Measurements from ENCODE around the gene TMEM86B. TPM values are rescaled to one million over a fixed set of nuclear protein-coding genes. Genes with fewer than 3 reads are reported as not detected.
A peak's percentile ranks its signal among the peaks of the same experiment; 100 is the strongest.

TMEM86B gene
- total RNA-seq, 6 experiments from 2014 or later, result 8.8 to 22.2 (median 14.0) TPM

DNA sequence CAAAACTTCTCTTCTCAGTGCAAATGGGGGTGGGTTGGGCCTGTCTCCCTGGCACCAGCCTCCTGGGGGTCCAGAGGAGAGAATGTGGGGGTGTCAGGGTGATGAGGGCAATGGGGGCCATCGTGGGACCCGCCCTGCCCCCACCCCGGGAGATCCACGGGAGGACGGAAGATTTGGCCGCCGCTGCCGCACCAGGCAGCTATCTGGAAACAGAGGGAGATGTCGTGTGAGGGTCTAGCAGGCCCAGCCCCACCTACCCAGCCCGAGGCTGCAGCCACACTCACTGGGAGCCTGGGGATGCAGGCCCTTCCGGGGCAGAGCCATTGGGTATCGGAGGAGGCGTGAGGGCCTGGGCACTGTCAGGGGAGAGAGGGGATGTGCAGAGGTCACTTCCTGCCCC is 1.8 kb upstream of the TMEM86B start:
- no peak for DNase-seq
- H3K27ac ChIP-seq, result no peak overlapping the region
- intact Hi-C loops (cut with DNase I), result no loop called here
- H3K4me3 ChIP-seq, result no peak overlapping the region
- no peaks in the 10 kb centered on the region for H3K9me3 ChIP-seq
- H3K4me1 ChIP-seq, result peaks cover 0 to 13% (median 5%) of the 10 kb centered on the region in 4 donors
- no peak for ATAC-seq
- TF ChIP-seq, protein P1, sequence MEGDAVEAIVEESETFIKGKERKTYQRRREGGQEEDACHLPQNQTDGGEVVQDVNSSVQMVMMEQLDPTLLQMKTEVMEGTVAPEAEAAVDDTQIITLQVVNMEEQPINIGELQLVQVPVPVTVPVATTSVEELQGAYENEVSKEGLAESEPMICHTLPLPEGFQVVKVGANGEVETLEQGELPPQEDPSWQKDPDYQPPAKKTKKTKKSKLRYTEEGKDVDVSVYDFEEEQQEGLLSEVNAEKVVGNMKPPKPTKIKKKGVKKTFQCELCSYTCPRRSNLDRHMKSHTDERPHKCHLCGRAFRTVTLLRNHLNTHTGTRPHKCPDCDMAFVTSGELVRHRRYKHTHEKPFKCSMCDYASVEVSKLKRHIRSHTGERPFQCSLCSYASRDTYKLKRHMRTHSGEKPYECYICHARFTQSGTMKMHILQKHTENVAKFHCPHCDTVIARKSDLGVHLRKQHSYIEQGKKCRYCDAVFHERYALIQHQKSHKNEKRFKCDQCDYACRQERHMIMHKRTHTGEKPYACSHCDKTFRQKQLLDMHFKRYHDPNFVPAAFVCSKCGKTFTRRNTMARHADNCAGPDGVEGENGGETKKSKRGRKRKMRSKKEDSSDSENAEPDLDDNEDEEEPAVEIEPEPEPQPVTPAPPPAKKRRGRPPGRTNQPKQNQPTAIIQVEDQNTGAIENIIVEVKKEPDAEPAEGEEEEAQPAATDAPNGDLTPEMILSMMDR (IDR thresholded peaks at IDR 0.05), result no peak
- TF ChIP-seq POLR2A (IDR thresholded peaks at IDR 0.05), result no peak
- 81% methylated on average over 6 of the region's 13 CpGs for whole genome bisulfite sequencing (ENCODE audit: insufficient coverage, low coverage, low lambda C conversion rate, missing lambda C conversion rate)
- no peaks in the 10 kb centered on the region for H3K27me3 ChIP-seq
- H3K36me3 ChIP-seq, result peaks cover 0 to 45% (median 15%) of the 10 kb centered on the region in 4 donors

DNA sequence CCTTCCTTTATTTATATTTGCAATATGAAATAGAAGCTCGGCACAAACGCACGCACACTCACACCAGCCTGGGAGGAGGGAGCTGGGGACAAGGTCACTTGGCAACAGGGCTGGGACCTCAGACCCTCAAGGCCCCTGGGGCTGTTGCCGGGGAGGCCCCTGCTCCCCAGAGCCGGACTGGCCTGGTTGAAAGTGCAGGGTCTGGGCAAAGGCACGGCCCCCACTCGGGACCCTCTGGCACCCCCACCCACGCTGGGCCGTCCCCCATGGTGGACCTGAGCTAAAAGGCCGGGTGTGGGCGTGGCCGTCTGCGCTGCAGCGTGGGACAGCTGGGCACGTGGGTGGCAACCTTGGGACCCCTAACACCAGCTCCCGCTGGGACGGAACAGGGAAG is 1.2 kb upstream of the TMEM86B start:
- Histone ChIP-seq H3K27ac (peak overlapping the region in 2 of 3 donors; percentile 74 to 78), H3K36me3 (peaks cover 0 to 43% (median 15%) of the 10 kb centered on the region in 4 donors)
- WGBS (ENCODE audit: insufficient coverage, low coverage, low lambda C conversion rate, missing lambda C conversion rate), result 100% methylated on average over 1 of the region's 17 CpGs

DNA sequence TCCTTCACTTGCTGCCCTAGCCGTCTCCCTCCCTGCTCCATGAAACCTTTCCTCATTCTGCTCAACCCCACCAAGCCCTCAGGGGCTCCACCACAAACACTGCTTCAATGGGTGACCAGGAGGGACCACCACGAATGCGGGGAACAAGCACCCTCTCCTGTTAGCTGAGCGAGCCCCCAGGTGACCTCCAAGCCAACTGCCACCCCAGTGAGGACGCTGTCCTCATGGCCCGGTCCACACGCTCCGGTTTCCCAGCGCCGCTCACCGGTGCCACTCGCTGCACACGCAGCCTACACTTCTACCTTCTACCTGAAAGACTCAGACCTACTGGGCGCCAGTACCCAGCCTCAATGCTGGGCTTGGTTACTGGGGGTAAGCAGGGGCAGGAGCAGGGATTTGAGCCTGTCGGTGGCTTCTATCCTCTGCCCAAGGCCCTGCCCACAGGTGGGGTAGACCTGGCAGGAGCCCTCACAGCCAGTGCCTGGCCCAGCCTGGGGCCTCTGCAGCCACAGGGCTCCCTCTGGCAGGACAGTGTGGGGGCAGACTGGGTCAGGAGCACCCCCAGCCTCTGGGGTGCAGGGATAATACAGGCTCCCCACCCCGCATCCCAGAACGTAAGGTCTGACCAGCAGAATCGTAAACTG is 704 bp upstream of the TMEM86B start:
- peak overlapping the region; percentile 62 to 78 (median 74) for H3K27ac ChIP-seq
- ATAC-seq (peak; percentile 1 to 11 (median 9)), DNase-seq (peak in 2 of 3 donors; percentile 51 to 57)
- no peaks in the 10 kb centered on the region for H3K27me3 ChIP-seq
- WGBS (ENCODE audit: insufficient coverage, low coverage, low lambda C conversion rate, missing lambda C conversion rate), result no CpG with 5 or more reads among the region's 18 CpGs
- no peak overlapping the region for H3K4me3 ChIP-seq
- TF ChIP-seq, protein P1 (IDR thresholded peaks at IDR 0.05), result no peak
- TF ChIP-seq POLR2A (IDR thresholded peaks at IDR 0.05), result no peak
- intact Hi-C loops (cut with DNase I), result no loop called here
- peaks cover 0 to 38% (median 15%) of the 10 kb centered on the region in 4 donors for H3K36me3 ChIP-seq
- peaks cover 0 to 13% (median 5%) of the 10 kb centered on the region in 4 donors for H3K4me1 ChIP-seq
- H3K9me3 ChIP-seq, result no peaks in the 10 kb centered on the region

More for the DNA sequence above, 1.2 kb upstream of the TMEM86B start:
- intact Hi-C loops (cut with DNase I), result no loop called here
- H3K4me1 ChIP-seq, result peaks cover 0 to 13% (median 5%) of the 10 kb centered on the region in 4 donors
- ATAC-seq, result no peak
- DNase-seq, result peak in 2 of 3 donors; percentile 49 to 59
- no peak overlapping the region for H3K4me3 ChIP-seq
- H3K9me3 ChIP-seq, result no peaks in the 10 kb centered on the region
- TF ChIP-seq POLR2A (IDR thresholded peaks at IDR 0.05), result no peak
- TF ChIP-seq, protein P1 (IDR thresholded peaks at IDR 0.05), result no peak
- no peaks in the 10 kb centered on the region for H3K27me3 ChIP-seq

DNA sequence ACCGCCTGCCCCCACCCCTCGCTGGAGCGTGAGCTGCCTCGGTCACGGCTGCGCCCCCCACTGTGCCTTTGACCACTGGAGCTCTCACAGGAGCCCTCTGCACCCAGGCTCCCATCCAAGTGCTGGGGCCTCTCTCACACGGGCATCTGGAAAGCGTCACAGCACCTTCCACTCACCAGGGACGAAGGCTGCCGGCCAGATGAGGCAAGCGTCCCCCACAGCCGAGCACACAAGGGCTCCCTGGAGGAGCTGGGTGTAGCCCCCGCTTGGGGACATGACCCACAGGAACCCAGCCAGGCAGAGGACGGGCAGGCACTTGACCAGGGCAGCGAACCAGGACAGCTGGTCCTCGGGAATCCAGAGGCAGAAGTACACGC is 560 bp downstream of the TMEM86B start:
- 35% methylated on average over 10 of the region's 17 CpGs for WGBS (ENCODE audit: insufficient coverage, low coverage, low lambda C conversion rate, missing lambda C conversion rate)
- peak overlapping the region; percentile 16 to 48 (median 43) for H3K4me3 ChIP-seq
- peaks cover 0 to 13% (median 5%) of the 10 kb centered on the region in 4 donors for H3K4me1 ChIP-seq
- intact Hi-C loops (cut with DNase I), result no loop called here
- H3K27ac ChIP-seq, result peak overlapping the region in 2 of 3 donors; percentile 74 to 78
- H3K9me3 ChIP-seq, result no peaks in the 10 kb centered on the region
- H3K36me3 ChIP-seq, result peaks cover 0 to 28% (median 9%) of the 10 kb centered on the region in 4 donors
- TF ChIP-seq POLR2A (IDR thresholded peaks at IDR 0.05), result no peak
- TF ChIP-seq, protein P1 (IDR thresholded peaks at IDR 0.05), result no peak
- peak in 2 of 3 donors; percentile 63 to 66 for DNase-seq
- no peaks in the 10 kb centered on the region for H3K27me3 ChIP-seq
- peak; percentile 5 to 43 (median 20) for ATAC-seq

All from right lobe of liver (tissue), 6 donors.